NAMALWA (cell line): ENCODE results near the gene COPS4.

Experiments
- DNase-seq: peaks from one replicate; pipeline ENCODE4 v3.0.0-alpha.2; 2015; ENCODE audit warnings: low spot score

COPS4 gene

GRCh38 chr4:83121246-83121645, 86.3 kb downstream of the COPS4 start:
- no peak for DNase-seq

GRCh38 chr4:83124111-83124780, 89.3 kb downstream of the COPS4 start:
- peak; percentile 70 for DNase-seq
